Measurements from ENCODE around the gene FBXL4.

The FBXL4 gene

DNA sequence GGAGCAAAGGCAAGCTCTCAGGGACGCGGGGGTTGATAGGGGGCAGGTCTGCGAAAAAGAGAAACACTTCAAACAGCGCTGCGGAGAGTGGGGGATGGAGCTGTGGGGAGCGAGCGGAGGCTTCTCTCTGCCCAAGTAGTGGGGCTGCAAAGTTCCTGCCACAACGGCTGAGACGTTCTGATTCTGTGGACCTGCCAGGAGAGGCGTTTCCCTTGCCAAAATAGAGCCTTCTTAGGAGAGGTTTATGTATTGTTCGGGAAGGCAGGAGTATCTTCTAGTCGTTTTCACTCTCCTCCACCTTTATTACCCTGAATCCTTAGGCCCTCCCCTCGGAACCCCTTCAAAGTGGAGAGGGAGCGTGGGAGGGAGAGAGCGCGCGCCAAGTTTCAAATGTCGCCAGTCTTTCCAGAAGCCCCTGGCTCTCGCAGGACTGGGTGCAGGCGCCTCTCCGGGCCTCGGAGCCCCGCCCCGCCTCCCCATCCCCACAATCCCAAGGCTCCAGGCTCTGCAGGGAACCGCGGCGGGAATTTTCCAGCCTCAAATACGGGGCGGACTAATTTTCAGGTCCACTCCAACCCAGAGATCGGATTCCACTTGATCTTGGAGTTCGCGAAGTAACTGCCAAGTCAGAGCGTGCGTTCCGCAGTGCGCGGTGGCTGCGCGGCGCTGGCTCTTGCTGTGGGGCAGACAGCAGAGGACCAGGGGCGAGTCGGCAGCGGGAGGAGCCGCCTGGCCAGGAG lies 123.4 kb downstream of the FBXL4 start:
- no peak overlapping the region for H3K27ac ChIP-seq (ENCODE audit: low read depth, low read length)
- no peak overlapping the region for H2AFZ ChIP-seq (ENCODE audit: low read length, unreplicated experiment)
- H3K27me3 ChIP-seq (ENCODE audit: insufficient read depth, low read length): peaks cover 94% of the 10 kb centered on the region
- no peaks in the 10 kb centered on the region for H3K79me2 ChIP-seq (ENCODE audit: control insufficient read depth, insufficient read depth, low read length, unreplicated experiment)
- H3K4me3 ChIP-seq (ENCODE audit: low read depth, low read length): no peak overlapping the region
- no peaks in the 10 kb centered on the region for H3K4me1 ChIP-seq (ENCODE audit: control insufficient read depth, insufficient read depth, low read length, unreplicated experiment)
- H3K36me3 ChIP-seq (ENCODE audit: insufficient read depth, low read length): no peaks in the 10 kb centered on the region

DNA sequence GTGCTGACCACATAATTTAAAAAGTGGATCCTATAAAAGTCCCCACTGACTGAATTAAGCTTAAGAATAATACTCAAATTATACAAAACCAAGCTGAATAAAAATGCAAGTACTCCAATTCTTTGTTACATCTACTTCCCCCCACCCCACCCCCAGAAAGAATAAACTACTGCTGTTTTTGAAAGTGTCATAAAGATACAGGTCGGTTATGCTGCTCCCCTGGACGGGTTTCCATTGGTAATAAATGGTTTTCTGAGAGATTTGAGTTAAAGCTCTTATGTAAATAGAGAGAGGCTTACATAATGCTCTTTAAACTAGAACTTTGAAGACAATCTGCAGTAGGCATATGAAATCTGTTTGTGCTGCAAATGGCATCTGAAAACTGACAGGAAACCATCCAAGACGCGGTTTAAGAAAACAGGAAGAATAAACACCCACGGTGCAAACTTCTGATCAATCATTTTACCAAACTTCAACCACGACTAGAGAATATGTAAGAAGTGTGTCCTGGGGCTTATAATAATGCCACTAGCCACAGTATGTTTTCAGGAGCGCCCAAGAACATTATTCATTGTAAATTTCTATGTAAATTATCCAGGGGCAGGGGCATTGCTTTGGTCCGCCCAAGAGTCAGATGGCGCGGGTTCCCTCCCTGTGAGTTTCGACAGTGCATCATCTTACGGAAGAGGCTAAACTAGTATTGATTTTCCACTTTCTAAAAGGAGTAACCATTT lies 124.2 kb downstream of the FBXL4 start:
- peaks cover 96% of the 10 kb centered on the region for H3K27me3 ChIP-seq (ENCODE audit: insufficient read depth, low read length)
- no peaks in the 10 kb centered on the region for H3K36me3 ChIP-seq (ENCODE audit: insufficient read depth, low read length)
- H2AFZ ChIP-seq (ENCODE audit: low read length, unreplicated experiment): no peak overlapping the region
- H3K4me3 ChIP-seq (ENCODE audit: low read depth, low read length): no peak overlapping the region
- no peaks in the 10 kb centered on the region for H3K79me2 ChIP-seq (ENCODE audit: control insufficient read depth, insufficient read depth, low read length, unreplicated experiment)
- no peak overlapping the region for H3K27ac ChIP-seq (ENCODE audit: low read depth, low read length)
- H3K4me1 ChIP-seq (ENCODE audit: control insufficient read depth, insufficient read depth, low read length, unreplicated experiment): no peaks in the 10 kb centered on the region

DNA sequence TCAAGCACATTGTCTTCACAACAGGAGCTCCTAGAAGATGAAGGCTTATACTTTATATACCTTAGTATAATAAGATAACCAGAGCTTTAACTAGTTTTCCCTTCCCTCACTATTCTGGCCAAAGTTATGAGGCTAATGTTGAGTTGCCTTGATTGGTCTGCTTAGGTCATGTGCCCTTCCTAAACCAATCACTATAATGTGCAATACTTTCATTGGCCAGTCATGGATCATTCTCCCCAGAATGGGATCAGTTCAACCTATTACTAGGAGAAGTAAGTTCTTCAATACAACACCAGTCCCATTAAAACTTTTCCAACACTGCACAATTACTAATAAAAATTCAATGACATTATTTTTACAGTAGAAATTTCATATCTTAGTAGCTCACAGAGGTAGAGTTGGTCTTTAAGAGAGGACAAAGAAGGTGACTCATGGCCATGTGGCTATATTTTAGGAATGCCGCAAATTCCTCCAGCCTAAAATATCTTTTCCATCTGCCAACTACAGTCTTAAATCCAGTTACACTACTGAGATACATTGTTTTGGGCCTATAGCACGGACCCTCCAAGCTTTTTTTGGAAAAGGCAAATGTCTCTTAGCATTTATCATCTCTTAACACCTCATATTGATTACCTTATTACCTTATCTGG lies 125.9 kb downstream of the FBXL4 start:
- no peaks in the 10 kb centered on the region for H3K4me1 ChIP-seq (ENCODE audit: control insufficient read depth, insufficient read depth, low read length, unreplicated experiment)
- H3K4me3 ChIP-seq (ENCODE audit: low read depth, low read length): no peak overlapping the region
- H2AFZ ChIP-seq (ENCODE audit: low read length, unreplicated experiment): no peak overlapping the region
- no peak overlapping the region for H3K27ac ChIP-seq (ENCODE audit: low read depth, low read length)
- no peaks in the 10 kb centered on the region for H3K79me2 ChIP-seq (ENCODE audit: control insufficient read depth, insufficient read depth, low read length, unreplicated experiment)
- H3K27me3 ChIP-seq (ENCODE audit: insufficient read depth, low read length): peaks cover 84% of the 10 kb centered on the region
- H3K36me3 ChIP-seq (ENCODE audit: insufficient read depth, low read length): no peaks in the 10 kb centered on the region
